GM12873 (cell line): Measurements from ENCODE around the gene CALML3.

Source experiments
- CTCF ChIP-seq: IDR thresholded peaks from 2 replicates; pipeline ENCODE4 v1.5.1; 2012; ENCODE audit warnings: low read depth, mild to moderate bottlenecking, moderate library complexity, low read length, control low read depth; ENCODE audit not compliant: insufficient read depth; ENCODE audit errors: missing control alignments

The CALML3 gene

GRCh38 chr10:5500910-5501309 is 23.9 kb upstream of the CALML3 start:
- no peak for TF ChIP-seq CTCF

GRCh38 chr10:5502061-5502521 is 22.7 kb upstream of the CALML3 start:
- TF ChIP-seq CTCF, result no peak

- TF ChIP-seq CTCF, result no peak
Measured at GRCh38 chr10:5502571-5503476, 21.9 kb upstream of the CALML3 start.

- TF ChIP-seq CTCF, result no peak
Measured at GRCh38 chr10:5503477-5503835, 21.3 kb upstream of the CALML3 start.

GRCh38 chr10:5504146-5505072 is 20.4 kb upstream of the CALML3 start:
- no peak for TF ChIP-seq CTCF

- TF ChIP-seq CTCF, result no peak
Measured at GRCh38 chr10:5506246-5506645, 18.5 kb upstream of the CALML3 start.
